Lung (tissue), 12 donors: ENCODE results near the gene SLC43A3. TPM values are rescaled to one million over a fixed set of nuclear protein-coding genes. Genes with fewer than 3 reads are reported as not detected.

ENCODE experiments used
- ATAC-seq: fragments of 200-7000 bp; cut with Tn5 transposase; one replicate; pipeline ENCODE4 v1.9.1; 2020; ENCODE audit warnings: moderate number of reproducible peaks; ENCODE audit not compliant: insufficient read depth, low FRiP score
- DNase-seq, 3 donors: peaks; one replicate each; pipeline ENCODE4 v3.0.0-alpha.2; 2013 to 2017
- H3K27ac ChIP-seq, 2 donors: one replicate each; pipeline ENCODE4 v1.5.1; 2013; ENCODE audit warnings: mild to moderate bottlenecking in 2 of 2, moderate library complexity in 2 of 2, control low read depth in 1 of 2, inconsistent platforms in 1 of 2, low read depth in 1 of 2, low read length in 1 of 2
- H3K27me3 ChIP-seq, 3 donors: one replicate each; pipeline ENCODE4 v1.5.1; 2013; ENCODE audit warnings: low read length in 2 of 3; ENCODE audit not compliant: control insufficient read depth in 3 of 3, insufficient read depth in 3 of 3
- H3K36me3 ChIP-seq, 4 donors: one replicate each; pipeline ENCODE4 v1.5.1; 2013; ENCODE audit warnings: low read length in 4 of 4, mild to moderate bottlenecking in 1 of 4, moderate library complexity in 1 of 4; ENCODE audit not compliant: control insufficient read depth in 4 of 4, insufficient read depth in 4 of 4
- H3K4me1 ChIP-seq, 5 donors: one replicate each; pipeline ENCODE4 v1.5.1; 2013; ENCODE audit warnings: low read length in 5 of 5, mild to moderate bottlenecking in 2 of 5, moderate library complexity in 1 of 5; ENCODE audit not compliant: control insufficient read depth in 5 of 5, insufficient read depth in 5 of 5
- H3K4me3 ChIP-seq: one replicate; pipeline ENCODE4 v1.5.1; 2013; ENCODE audit warnings: mild to moderate bottlenecking, control low read depth, moderate library complexity
- H3K9ac ChIP-seq, 2 donors: one replicate each; pipeline ENCODE4 v1.5.1; 2013; ENCODE audit warnings: low read length in 2 of 2, control low read depth in 1 of 2; ENCODE audit not compliant: insufficient read depth in 1 of 2
- H3K9me3 ChIP-seq, 4 donors: one replicate each; pipeline ENCODE4 v1.5.1; 2013; ENCODE audit warnings: low read length in 3 of 4, mild to moderate bottlenecking in 1 of 4, moderate library complexity in 1 of 4; ENCODE audit not compliant: control insufficient read depth in 4 of 4, insufficient read depth in 3 of 4
- CTCF ChIP-seq: IDR thresholded peaks from 2 replicates; pipeline ENCODE4 v1.5.1; 2012; ENCODE audit warnings: mild to moderate bottlenecking; ENCODE audit errors: control extremely low read depth, extremely low read depth
- WGBS, 2 donors: extraction: QIAGEN DNeasy Blood & Tissue Kit; methylation state at CpG; one replicate each; pipeline ENCODE4 v1.1.7; 2013; 5-methylcytosine and 5-hydroxymethylcytosine counted together
- polyA plus RNA-seq, 2 donors: library from polyadenylated mRNA; stranded (reverse); fragments of 200-250 nt; gene quantifications; one replicate each; pipeline ENCODE4 v1.2.1, GENCODE V29; 2013
- total RNA-seq, 2 donors: library from RNA; depleted of rRNA in 1 of 2; stranded (reverse); fragments of >200 nt in 1 of 2; gene quantifications; one replicate each; pipeline ENCODE4 v1.2.1, GENCODE V29; 2014 to 2021
- donor health status: control.
- donor health status: control.
- donor health status: Bipolar disorder and iron deficiency.
- donor health status: healthy.
- donor health status: DM: yes; HTN: yes; CAD: no.

The SLC43A3 gene
- total and polyA plus RNA-seq, 4 donors: 23.3 to 155 (median 105) TPM

- Histone ChIP-seq H3K9ac (no peak overlapping the region), H3K27ac (no peak overlapping the region), H3K9me3 (no peaks in the 10 kb centered on the region), H3K27me3 (no peaks in the 10 kb centered on the region), H3K36me3 (peaks cover 10 to 56% (median 34%) of the 10 kb centered on the region in 4 donors), H3K4me3 (no peak overlapping the region), H3K4me1 (peaks cover 0 to 4% (median 0%) of the 10 kb centered on the region in 5 donors)
- DNase-seq (no peak), ATAC-seq (no peak)
- TF ChIP-seq CTCF: no peak
These were observed 8.8 kb downstream of the SLC43A3 start for GRCh38 chr11:57418131-57418530.

GRCh38 chr11:57417056-57417455 lies 9.9 kb downstream of the SLC43A3 start:
- Histone ChIP-seq H3K4me3 (no peak overlapping the region), H3K4me1 (peaks cover 0 to 4% (median 0%) of the 10 kb centered on the region in 5 donors), H3K27me3 (no peaks in the 10 kb centered on the region), H3K9ac (no peak overlapping the region), H3K9me3 (no peaks in the 10 kb centered on the region), H3K27ac (no peak overlapping the region), H3K36me3 (peaks cover 10 to 54% (median 34%) of the 10 kb centered on the region in 4 donors)
- WGBS, 2 donors: 57 to 61% methylated on average over 4 of the region's 4 CpGs
- TF ChIP-seq CTCF: no peak
- ATAC-seq (peak; percentile 24), DNase-seq (peak; percentile 29 to 80 (median 52))

GRCh38 chr11:57416436-57416835 lies 10.5 kb downstream of the SLC43A3 start:
- DNase-seq: no peak
- H3K4me1 ChIP-seq: peaks cover 0 to 4% (median 0%) of the 10 kb centered on the region in 5 donors
- H3K9ac ChIP-seq: no peak overlapping the region
- ATAC-seq: no peak
- H3K36me3 ChIP-seq: peaks cover 10 to 54% (median 33%) of the 10 kb centered on the region in 4 donors
- no peaks in the 10 kb centered on the region for H3K27me3 ChIP-seq
- no peaks in the 10 kb centered on the region for H3K9me3 ChIP-seq
- peak overlapping the region in 1 of 2 donors; percentile 4 for H3K27ac ChIP-seq
- 92 to 93% methylated on average over 3 of the region's 3 CpGs for WGBS, 2 donors
- no peak overlapping the region for H3K4me3 ChIP-seq
- no peak for TF ChIP-seq CTCF

GRCh38 chr11:57414612-57415212 lies 12.2 kb downstream of the SLC43A3 start:
- H3K9ac ChIP-seq: no peak overlapping the region
- DNase-seq: no peak
- no peaks in the 10 kb centered on the region for H3K27me3 ChIP-seq
- 96 to 98% methylated on average over 11 of the region's 11 CpGs for WGBS, 2 donors
- ATAC-seq: no peak
- H3K4me3 ChIP-seq: no peak overlapping the region
- no peak overlapping the region for H3K27ac ChIP-seq
- H3K4me1 ChIP-seq: peaks cover 0 to 3% (median 0%) of the 10 kb centered on the region in 5 donors
- TF ChIP-seq CTCF: no peak
- no peaks in the 10 kb centered on the region for H3K9me3 ChIP-seq
- H3K36me3 ChIP-seq: peaks cover 10 to 49% (median 38%) of the 10 kb centered on the region in 4 donors
